HG02763 (cell line): ENCODE results near the gene LAGE3.
"Not testable (repeated sequence)": the region's sequence is repeated elsewhere in the genome, so short reads cannot be mapped to it uniquely, and the experiment has no call there.

Source experiments
- ATAC-seq: cut with Tn5 transposase; IDR thresholded peaks from one replicate; pipeline ENCODE4 v1.9.1; 2021; ENCODE audit warnings: mild to moderate bottlenecking, moderate library complexity; ENCODE audit not compliant: unreplicated experiment

Gene LAGE3

DNA sequence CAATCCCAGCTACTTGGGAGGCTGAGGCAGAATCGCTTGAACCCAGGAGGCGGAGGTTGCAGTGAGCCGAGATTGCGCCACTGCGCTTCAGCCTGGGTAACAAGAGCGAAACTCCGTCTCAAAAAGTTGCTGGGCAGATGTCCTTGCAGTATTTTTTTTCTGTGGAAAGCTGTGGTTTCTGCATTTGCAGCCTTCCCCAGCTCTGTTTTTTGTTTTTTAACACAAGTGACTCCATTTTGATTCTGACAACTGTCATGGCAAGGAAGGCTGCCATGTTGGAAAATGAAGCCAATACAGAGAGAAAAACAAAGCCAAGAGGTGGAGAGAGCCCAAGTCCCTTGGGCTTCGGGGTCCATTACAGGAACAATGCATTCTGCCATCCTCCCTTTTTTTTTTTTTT lies 23.0 kb upstream of the LAGE3 start:
- no peak for ATAC-seq

- ATAC-seq = not testable (repeated sequence)
Observed at GRCh38 chrX:154501423-154501822, 22.3 kb upstream of the LAGE3 start.

- ATAC-seq = not testable (repeated sequence)
Observed at GRCh38 chrX:154496591-154497137, 17.6 kb upstream of the LAGE3 start.

DNA sequence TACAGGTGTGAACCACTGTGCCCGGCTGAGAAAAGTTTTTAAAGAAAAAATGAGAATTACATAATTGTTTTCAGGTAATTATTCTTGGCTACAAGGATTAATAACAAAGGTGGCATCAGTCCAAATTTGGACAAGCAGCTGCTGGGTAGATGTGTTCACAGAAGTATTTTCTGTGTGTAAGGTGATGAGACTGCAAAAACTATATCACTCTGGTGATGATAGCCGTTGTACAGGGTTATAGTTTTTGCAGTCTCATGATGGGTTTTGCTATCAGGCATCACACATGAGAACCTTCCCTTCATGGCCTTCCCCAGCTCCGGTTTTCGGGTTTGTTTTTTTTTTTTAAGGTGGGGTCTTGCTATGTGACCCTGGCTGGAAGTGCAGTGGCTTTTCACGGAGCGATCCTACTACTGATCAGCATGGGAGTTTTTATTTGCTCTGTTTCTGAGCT lies 16.4 kb upstream of the LAGE3 start:
- ATAC-seq = no peak

DNA sequence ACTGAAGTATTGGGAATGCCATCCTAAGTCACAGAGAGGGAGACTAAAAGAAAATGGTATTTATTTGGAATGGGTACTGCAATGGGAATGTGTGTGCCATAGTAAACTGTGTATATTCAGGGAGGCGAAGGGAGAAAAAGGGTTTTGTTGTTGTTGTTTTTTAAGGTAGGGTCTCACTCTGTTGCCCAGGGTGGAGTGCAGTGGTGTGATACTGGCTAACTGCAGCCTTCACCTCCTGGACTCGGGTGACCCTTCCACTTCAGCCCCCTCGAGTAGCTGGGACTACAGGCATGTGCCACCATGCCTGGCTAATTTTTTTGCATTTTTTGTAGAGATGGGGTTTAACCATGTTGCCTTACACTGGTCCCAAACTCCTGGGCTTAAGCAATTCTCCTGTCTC lies 15.6 kb upstream of the LAGE3 start:
- no peak for ATAC-seq

- ATAC-seq = peak; percentile 72
Observed at GRCh38 chrX:154490414-154491083, 11.5 kb upstream of the LAGE3 start, which contains the start of gene SLC10A3. SLC10A3 (minus strand) TSS chrX:154490629; CDS start chrX:154488940, 1,689 bp downstream.

- peak; percentile 18 for ATAC-seq
Observed at GRCh38 chrX:154490021-154490413, 10.9 kb upstream of the LAGE3 start.

DNA sequence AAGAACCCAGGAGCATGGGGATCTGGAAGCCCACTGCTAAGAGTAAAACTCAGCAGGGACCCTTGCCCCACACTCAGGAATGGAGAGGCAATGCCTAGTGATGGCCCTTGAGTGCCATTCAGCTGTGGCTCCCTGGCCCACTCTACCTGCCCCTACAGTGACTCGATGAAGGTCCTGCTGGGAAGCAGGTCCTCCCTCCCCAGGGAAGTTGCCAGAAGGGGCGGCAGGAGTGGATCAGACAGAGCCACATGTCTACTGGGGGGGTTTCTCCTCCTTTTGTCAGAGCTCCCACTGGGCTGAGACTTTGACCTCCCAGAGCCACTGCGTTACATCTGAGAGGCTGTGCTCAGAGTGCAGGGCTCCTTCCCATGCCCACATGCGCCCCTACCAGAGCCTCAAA lies 10.1 kb upstream of the LAGE3 start:
- ATAC-seq = no peak

DNA sequence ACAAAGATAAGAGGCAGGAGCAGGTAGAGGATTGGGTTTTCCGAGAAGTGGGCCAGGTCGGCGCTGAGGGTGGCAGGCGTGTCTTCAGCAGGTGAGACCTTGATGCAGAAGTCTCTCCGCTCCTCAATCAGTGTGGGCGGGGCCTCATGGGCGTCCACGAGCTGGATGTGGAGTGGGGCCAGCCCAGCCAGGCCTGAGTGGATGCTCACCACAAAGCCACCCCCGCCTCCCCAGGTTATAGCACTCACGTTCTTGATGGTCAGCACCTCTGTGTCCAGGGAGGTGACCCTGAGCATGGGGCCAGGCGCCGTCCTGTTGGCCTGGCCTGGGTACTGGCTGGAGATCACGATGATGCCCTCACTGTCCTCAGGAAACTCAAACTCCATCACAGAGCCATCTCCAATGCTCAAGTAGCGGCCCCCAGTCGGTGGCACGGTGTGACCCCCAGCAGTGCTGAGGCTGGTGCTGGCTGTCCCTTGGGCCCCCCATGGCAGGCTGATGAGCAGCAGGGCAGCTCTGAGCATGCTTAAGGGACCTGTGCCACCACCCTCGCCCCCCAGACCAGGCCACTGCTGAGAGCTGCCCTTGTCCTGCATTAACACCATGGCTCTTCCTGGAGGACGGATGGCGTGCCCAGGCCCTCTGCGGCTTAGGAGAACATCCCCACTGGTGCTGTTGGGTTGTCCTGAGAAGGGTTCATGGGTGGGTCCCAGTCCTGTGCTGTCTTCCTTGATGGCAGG lies 9.4 kb upstream of the LAGE3 start:
- ATAC-seq = no peak

DNA sequence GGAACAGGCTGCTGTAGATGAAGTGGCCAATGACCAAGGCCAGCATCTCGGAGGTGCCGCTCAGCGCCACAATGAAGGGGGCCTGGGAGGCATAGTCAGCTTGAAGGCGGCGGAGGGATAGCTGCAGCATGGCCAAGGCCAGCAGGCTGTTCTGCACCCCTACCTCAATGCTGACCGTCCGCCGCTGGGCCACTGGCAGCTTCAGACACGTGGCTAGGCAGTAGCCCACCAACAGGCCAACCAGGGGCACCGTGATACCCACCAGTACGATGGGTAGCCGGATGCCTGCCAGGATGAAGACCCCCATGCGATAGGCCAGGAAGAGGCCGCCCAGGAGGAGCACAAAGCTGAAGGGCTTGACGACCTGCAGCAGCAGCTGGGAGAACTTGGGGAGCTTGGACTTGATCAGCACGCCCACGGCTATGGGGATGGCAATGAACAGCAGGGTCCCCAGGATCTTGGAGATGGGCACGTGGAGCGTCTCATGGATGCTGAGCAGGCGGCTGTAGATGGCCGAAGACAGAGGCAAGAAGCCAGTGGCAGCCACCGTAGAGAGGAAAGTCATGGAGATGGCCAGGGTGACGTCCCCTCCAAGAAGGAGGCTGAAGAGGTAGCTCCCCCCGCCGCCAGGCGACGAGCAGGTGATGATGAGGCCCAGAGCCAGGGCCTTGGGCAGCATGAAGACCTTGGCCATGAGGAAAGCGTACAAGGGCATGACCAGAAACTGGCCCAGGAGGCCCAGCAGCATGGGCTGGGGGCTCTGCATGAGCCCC lies 8.6 kb upstream of the LAGE3 start:
- ATAC-seq = no peak

DNA sequence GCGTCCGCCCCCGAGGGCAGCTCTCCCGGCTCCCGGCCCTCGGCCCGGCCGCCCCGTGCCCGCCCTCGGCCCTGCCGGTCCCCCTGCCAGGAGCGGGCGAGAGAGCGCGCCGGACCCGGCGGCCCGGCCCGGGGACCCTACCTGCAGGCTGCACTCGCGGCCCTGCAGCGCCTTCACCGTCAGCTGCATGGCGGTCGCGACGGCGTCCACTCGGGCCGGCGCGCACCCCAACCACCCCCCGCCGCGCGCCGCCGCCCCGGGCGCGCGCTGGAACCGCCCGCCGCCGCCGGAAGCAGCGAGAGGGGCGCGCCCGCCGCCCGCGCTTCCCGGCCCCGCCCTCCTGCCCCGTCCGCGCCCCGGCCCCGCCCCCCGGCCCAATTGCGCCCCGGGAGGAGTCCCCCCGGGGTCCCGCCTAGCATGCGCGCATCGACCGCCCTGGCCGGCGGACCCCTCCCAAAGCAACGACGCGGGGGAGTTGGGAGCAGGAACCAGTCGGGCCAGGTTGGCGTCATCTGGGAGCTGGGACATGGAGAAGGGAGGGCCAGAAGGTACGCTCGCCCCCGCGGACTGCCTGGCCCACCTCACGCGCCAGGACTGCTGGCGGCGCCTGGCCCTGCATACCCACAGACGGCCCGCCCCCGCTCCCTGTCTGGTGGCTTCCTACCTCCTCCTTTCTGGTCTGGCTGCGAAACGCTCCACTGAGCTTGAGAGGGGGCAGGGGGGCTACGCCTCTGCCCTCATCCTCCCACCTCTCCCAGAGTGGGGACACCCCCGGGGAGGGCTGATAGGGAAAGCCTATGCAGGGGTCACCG lies 7.5 kb upstream of the LAGE3 start, which contains the start of gene UBL4A:
TSS of gene UBL4A (minus strand) at position 220 of the 812 bp plus-strand sequence. CDS start at position 189, 31 bp downstream.
- ATAC-seq = no peak

- no peak for ATAC-seq
Observed at GRCh38 chrX:154486052-154486395, 6.9 kb upstream of the LAGE3 start.

GRCh38 chrX:154485150-154486051 lies 6.3 kb upstream of the LAGE3 start:
- ATAC-seq = no peak

DNA sequence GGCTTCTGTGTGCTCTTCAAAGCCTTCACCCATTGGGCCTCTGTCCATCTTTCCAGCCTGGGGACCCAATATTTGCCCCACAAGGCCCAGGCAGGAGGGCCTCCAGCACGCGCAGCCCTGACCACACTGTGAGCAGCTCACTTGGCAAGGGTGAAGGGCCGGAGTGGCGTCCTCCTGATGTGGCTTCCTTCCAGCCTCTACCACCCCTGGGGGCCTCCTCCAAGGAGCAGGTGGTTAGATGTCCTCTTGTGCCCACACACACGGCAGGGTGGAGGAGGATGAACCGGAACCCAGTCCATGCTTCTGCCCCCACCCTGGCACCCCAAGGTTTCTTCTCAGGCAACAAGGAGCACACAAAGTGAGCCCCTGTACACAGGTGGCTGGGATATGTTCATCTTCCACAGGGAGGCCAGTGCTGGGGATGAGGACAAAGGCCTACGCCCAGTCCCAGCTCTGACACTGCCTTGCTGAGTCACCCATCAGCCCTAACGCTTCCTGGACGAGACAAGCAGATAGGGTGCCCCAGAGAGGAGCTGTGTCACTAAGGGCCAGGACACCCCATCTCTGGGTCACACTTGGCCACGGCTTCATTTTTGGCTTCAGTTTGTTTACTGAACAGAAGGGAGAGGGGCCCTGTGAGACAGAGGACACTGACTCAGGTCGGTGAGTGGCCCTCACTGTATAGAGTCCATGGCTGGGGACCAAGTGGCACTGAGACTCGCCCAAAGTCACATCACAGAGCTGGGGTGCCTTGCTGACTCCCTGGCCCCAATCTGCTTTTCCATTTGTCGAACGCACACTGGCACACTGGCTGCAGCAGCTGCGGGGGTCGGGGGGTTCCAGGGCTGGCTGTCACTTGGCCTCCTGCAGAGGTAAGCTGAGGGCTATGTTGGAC lies 5.4 kb upstream of the LAGE3 start:
- ATAC-seq = no peak

DNA sequence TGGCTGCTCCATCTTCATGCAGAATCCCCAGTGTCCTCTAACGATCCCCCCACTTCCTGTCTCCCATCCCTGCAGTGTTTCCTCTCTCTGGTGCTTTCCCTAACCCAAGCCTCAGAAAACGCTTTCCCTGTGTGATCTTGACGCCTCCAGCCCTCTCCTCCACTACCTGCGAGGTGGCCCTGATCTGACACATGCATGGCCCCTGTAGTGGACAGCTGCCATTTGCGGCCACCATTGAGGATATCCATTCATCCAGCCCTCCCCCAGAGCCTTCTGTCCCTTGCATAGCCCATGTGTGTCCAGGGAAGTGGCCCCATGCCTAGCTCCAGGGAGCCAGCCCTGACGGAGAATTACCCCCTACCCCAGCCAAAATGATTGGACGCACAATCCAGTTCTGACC lies 4.2 kb upstream of the LAGE3 start:
- no peak for ATAC-seq

GRCh38 chrX:154482786-154483185 lies 3.7 kb upstream of the LAGE3 start:
- no peak for ATAC-seq

DNA sequence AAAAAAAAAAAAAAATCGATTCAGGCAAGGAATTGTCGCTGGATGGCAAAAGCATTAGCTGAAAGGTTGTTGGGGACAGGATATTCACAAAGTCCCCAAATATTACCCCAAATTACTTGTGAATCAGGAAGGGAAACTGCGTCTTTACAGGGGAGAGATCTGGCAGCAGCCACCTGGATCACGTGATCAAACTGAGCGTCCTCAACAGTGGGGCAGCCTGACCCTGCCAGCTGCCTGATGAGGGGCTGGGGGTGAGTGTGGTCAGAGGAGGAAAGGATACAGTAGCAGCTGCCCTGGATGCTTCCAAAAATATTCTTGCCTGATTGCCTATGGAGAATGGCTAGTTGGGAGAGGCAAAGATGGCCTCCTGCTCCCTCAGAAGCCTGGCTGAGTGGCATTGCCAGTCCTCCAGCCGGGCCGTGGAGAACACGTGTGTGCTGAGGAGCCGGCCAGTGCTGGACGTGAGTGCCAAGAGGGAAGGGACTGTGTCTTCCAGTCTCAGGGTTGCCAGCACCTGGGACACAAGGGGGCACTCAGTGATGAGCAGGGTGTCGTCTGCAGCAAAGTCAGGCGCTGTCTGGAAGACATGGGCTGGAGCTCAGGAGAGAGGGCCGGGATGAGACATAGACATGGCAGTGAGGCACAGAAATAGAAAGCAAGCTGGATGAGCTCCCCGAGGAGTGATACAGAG lies 3.0 kb upstream of the LAGE3 start:
- ATAC-seq = no peak

- ATAC-seq = no peak
Observed at GRCh38 chrX:154481195-154481594, 2.1 kb upstream of the LAGE3 start.
